Right cardiac atrium (tissue), 5 donors: ENCODE results near the gene CELF2. TPM values are rescaled to one million over a fixed set of nuclear protein-coding genes. Genes with fewer than 3 reads are reported as not detected.

Experiments used
- ATAC-seq, 2 donors: fragments of 200-7000 bp; cut with Tn5 transposase; one replicate each; pipeline versions ENCODE4 v1.8.0 to v1.9.1; 2020; ENCODE audit warnings: moderate library complexity in 2 of 2, mild to moderate bottlenecking in 1 of 2
- DNase-seq, 3 donors: peaks; one replicate each; pipeline ENCODE4 v3.0.0-alpha.2; 2020
- H3K27ac ChIP-seq: one replicate; pipeline ENCODE4 v1.5.1; 2013; ENCODE audit warnings: mild to moderate bottlenecking, low read length, control low read depth, moderate library complexity
- H3K27me3 ChIP-seq: one replicate; pipeline ENCODE4 v1.6.1; 2013; ENCODE audit not compliant: control insufficient read depth, insufficient read depth
- H3K4me1 ChIP-seq: one replicate; pipeline ENCODE4 v1.6.1; 2013; ENCODE audit warnings: low read length; ENCODE audit not compliant: control insufficient read depth, insufficient read depth
- H3K4me3 ChIP-seq: one replicate; pipeline ENCODE4 v1.5.1; 2013; ENCODE audit warnings: low read length, control low read depth
- H3K9me3 ChIP-seq: one replicate; pipeline ENCODE4 v1.6.1; 2013; ENCODE audit warnings: low read length; ENCODE audit not compliant: control insufficient read depth
- WGBS: extraction: QIAGEN DNeasy Blood & Tissue Kit; methylation state at CpG from one replicate; pipeline ENCODE4 v1.1.7; 2013; 5-methylcytosine and 5-hydroxymethylcytosine counted together
- intact Hi-C, 4 donors: fragments of 100-400 bp; cut with DNase I; formaldehyde crosslinking; loops; one replicate each; pipeline versions ENCODE4 v1.11.0 to v1.14.0; 2022 to 2023
- polyA plus RNA-seq: library from polyadenylated mRNA; stranded (reverse); fragments of 200-250 nt; gene quantifications from one replicate; pipeline ENCODE4 v1.2.3, GENCODE V29; 2013
- total RNA-seq, 4 donors: library from RNA; stranded (reverse); fragmentation: NEBNext Ultra II Directional; extraction: Animal tissue kit (Norgen Biotek cat#: 25700); gene quantifications; one replicate each; pipeline ENCODE4 v1.2.1, GENCODE V29; 2021
- donor health status: healthy with polysubstance abuse.
- donor health status: DM: no; HTN: yes; CAD: no.
- donor health status: DM: no; HTN: no; CAD: no.
- donor health status: DM: no; HTN: yes; CAD: no; lungs with severe emphysema.
- donor health status: DM: yes; HTN: yes; CAD: no.

CELF2 gene
- total and polyA plus RNA-seq, 5 donors: 19.4 to 87.0 (median 76.8) TPM

- ATAC-seq (peak; percentile 58 to 62), DNase-seq (no peak)
- H3K27ac ChIP-seq: peak overlapping the region; percentile 60
- peaks cover 6% of the 10 kb centered on the region for H3K4me1 ChIP-seq
- intact Hi-C loops: loop anchor here in 2 of 4 donors (5.0 to 10.0 kb wide), 3 partner anchors 80 to 238 kb away; no protein-coding TSS in a partner anchor
- H3K9me3 ChIP-seq: no peaks in the 10 kb centered on the region
- no peak overlapping the region for H3K4me3 ChIP-seq
- H3K27me3 ChIP-seq: no peaks in the 10 kb centered on the region
- 73% methylated on average over 5 of the region's 5 CpGs for WGBS
Measured at GRCh38 chr10:11262494-11263345, 245.0 kb downstream of the CELF2 start.

GRCh38 chr10:11263767-11264166 lies 246.1 kb downstream of the CELF2 start:
- intact Hi-C loops: loop anchor here in 2 of 4 donors (5.0 to 10.0 kb wide), 3 partner anchors 81 to 239 kb away; no protein-coding TSS in a partner anchor
- Histone ChIP-seq H3K27ac (no peak overlapping the region), H3K27me3 (no peaks in the 10 kb centered on the region), H3K9me3 (no peaks in the 10 kb centered on the region), H3K4me3 (no peak overlapping the region), H3K4me1 (peaks cover 4% of the 10 kb centered on the region)
- no peak for DNase-seq
- WGBS: 69% methylated on average over 3 of the region's 3 CpGs
- no peak for ATAC-seq

- 65% methylated on average over 6 of the region's 6 CpGs for WGBS
- Histone ChIP-seq H3K4me3 (no peak overlapping the region), H3K27me3 (no peaks in the 10 kb centered on the region), H3K4me1 (peaks cover 4% of the 10 kb centered on the region), H3K27ac (no peak overlapping the region), H3K9me3 (no peaks in the 10 kb centered on the region)
- ATAC-seq (peak in 1 of 2 donors; percentile 19), DNase-seq (no peak)
- intact Hi-C loops: loop anchor here in 2 of 4 donors (5.0 to 10.0 kb wide), 3 partner anchors 82 to 240 kb away; no protein-coding TSS in a partner anchor
Measured at GRCh38 chr10:11264296-11265048, 246.8 kb downstream of the CELF2 start.

GRCh38 chr10:11265484-11265883 lies 247.8 kb downstream of the CELF2 start:
- DNase-seq (no peak), ATAC-seq (no peak)
- peaks cover 7% of the 10 kb centered on the region for H3K4me1 ChIP-seq
- 41% methylated on average over 3 of the region's 3 CpGs for WGBS
- H3K27ac ChIP-seq: no peak overlapping the region
- no peaks in the 10 kb centered on the region for H3K9me3 ChIP-seq
- no peaks in the 10 kb centered on the region for H3K27me3 ChIP-seq
- intact Hi-C loops: loop anchor here in 1 of 4 donors (10.0 kb wide), 1 partner anchor 241 kb away; no protein-coding TSS in a partner anchor
- H3K4me3 ChIP-seq: no peak overlapping the region

- ATAC-seq: no peak
Measured at GRCh38 chr10:11266426-11266825, 248.8 kb downstream of the CELF2 start.

GRCh38 chr10:11270135-11270857 lies 252.6 kb downstream of the CELF2 start:
- intact Hi-C loops: loop anchor here in 2 of 4 donors (10.0 kb wide), 2 partner anchors 95 to 155 kb away; no protein-coding TSS in a partner anchor
- no peak overlapping the region for H3K4me3 ChIP-seq
- H3K27ac ChIP-seq: no peak overlapping the region
- H3K4me1 ChIP-seq: peaks cover 3% of the 10 kb centered on the region
- peak; percentile 95 to 96 for ATAC-seq
- H3K27me3 ChIP-seq: no peaks in the 10 kb centered on the region
- H3K9me3 ChIP-seq: no peaks in the 10 kb centered on the region
- peak; percentile 84 to 93 (median 92) for DNase-seq
- whole genome bisulfite sequencing: 32% methylated on average over 18 of the region's 18 CpGs

More at GRCh38 chr10:11266426-11266825, 248.8 kb downstream of the CELF2 start:
- DNase-seq: no peak
- Histone ChIP-seq H3K4me1 (peaks cover 6% of the 10 kb centered on the region), H3K27me3 (no peaks in the 10 kb centered on the region), H3K27ac (no peak overlapping the region), H3K9me3 (no peaks in the 10 kb centered on the region), H3K4me3 (no peak overlapping the region)
- intact Hi-C loops: loop anchor here in 1 of 4 donors (10.0 kb wide), 1 partner anchor 242 kb away; no protein-coding TSS in a partner anchor
- 60% methylated on average over 4 of the region's 4 CpGs for WGBS

- 41% methylated on average over 7 of the region's 7 CpGs for WGBS
- no peaks in the 10 kb centered on the region for H3K9me3 ChIP-seq
- no peak overlapping the region for H3K4me3 ChIP-seq
- ATAC-seq: no peak
- peaks cover 3% of the 10 kb centered on the region for H3K4me1 ChIP-seq
- DNase-seq: no peak
- intact Hi-C loops: loop anchor here in 2 of 4 donors (10.0 kb wide), 2 partner anchors 96 to 156 kb away; no protein-coding TSS in a partner anchor
- no peak overlapping the region for H3K27ac ChIP-seq
- H3K27me3 ChIP-seq: no peaks in the 10 kb centered on the region
Measured at GRCh38 chr10:11270858-11271179, 253.1 kb downstream of the CELF2 start.

- ATAC-seq (no peak), DNase-seq (no peak)
- intact Hi-C loops: loop anchor here in 2 of 4 donors (10.0 kb wide), 2 partner anchors 98 to 158 kb away; no protein-coding TSS in a partner anchor
- Histone ChIP-seq H3K27ac (no peak overlapping the region), H3K9me3 (no peaks in the 10 kb centered on the region), H3K4me1 (peaks cover 3% of the 10 kb centered on the region), H3K4me3 (no peak overlapping the region), H3K27me3 (no peaks in the 10 kb centered on the region)
- WGBS: 87% methylated on average over 15 of the region's 15 CpGs
Measured at GRCh38 chr10:11272915-11273389, 255.3 kb downstream of the CELF2 start.

GRCh38 chr10:11274452-11274851 lies 256.8 kb downstream of the CELF2 start:
- no peaks in the 10 kb centered on the region for H3K9me3 ChIP-seq
- DNase-seq (no peak), ATAC-seq (no peak)
- WGBS: 92% methylated on average over 5 of the region's 5 CpGs
- H3K27me3 ChIP-seq: no peaks in the 10 kb centered on the region
- intact Hi-C loops: loop anchor here in 2 of 4 donors (10.0 kb wide), 2 partner anchors 100 to 160 kb away; no protein-coding TSS in a partner anchor
- H3K4me3 ChIP-seq: no peak overlapping the region
- H3K27ac ChIP-seq: no peak overlapping the region
- peaks cover 3% of the 10 kb centered on the region for H3K4me1 ChIP-seq

- H3K27ac ChIP-seq: no peak overlapping the region
- H3K27me3 ChIP-seq: no peaks in the 10 kb centered on the region
- WGBS: 84% methylated on average over 12 of the region's 12 CpGs
- DNase-seq: no peak
- H3K4me1 ChIP-seq: no peaks in the 10 kb centered on the region
- no peak overlapping the region for H3K4me3 ChIP-seq
- intact Hi-C loops: loop anchor here in 2 of 4 donors (10.0 kb wide), 2 partner anchors 101 to 161 kb away; no protein-coding TSS in a partner anchor
- ATAC-seq: no peak
- no peaks in the 10 kb centered on the region for H3K9me3 ChIP-seq
Measured at GRCh38 chr10:11275651-11276050, 258.0 kb downstream of the CELF2 start.
